Measurements from ENCODE around the gene DUSP16. TPM values are rescaled to one million over a fixed set of nuclear protein-coding genes. Genes with fewer than 3 reads are reported as not detected.
A peak's percentile ranks its signal among the peaks of the same experiment; 100 is the strongest.

DUSP16 gene
- polyA plus RNA-seq, 1 donor from 2014 or later: 42.5 TPM

DNA sequence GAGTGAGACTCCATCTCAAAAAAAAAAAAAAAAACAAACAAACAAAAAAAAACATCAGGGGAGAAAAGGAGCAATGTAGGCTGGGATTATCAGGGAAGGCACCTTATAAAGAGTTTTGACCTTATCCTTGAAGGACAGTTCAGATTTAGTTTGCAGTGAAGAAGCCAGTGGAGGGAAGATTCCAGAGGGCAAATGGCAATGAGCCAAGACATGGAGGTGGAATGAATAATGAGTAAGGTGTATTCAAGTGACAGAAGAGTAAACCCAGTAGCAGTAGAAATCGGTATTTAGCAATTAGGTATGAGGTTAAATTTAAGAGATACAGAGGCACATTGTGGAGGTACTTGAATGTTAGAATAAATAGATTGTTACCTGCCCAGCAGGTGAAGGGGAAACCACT is 2.2 kb upstream of the DUSP16 start:
- Histone ChIP-seq H2AFZ (ENCODE audit: low read depth, low read length) (no peak overlapping the region), H3K79me2 (replicated peaks; ENCODE audit: insufficient read depth, low read length) (peaks cover 4% of the 10 kb centered on the region), H3K27me3 (ENCODE audit: insufficient read depth, low read depth, low read length) (peaks cover 16% of the 10 kb centered on the region), H3K9me3 (ENCODE audit: low read length) (no peaks in the 10 kb centered on the region), H3F3A (ENCODE audit: insufficient read depth, low read length, poor library complexity, severe bottlenecking) (no peaks in the 10 kb centered on the region), H3K9ac (ENCODE audit: low read length) (no peak overlapping the region), H4K20me1 (ENCODE audit: insufficient read depth) (no peaks in the 10 kb centered on the region), H3K36me3 (ENCODE audit: insufficient read depth, low read length) (no peaks in the 10 kb centered on the region), H3K4me2 (ENCODE audit: low read length) (no peak overlapping the region), H3K4me3 (ENCODE audit: low read length) (no peak overlapping the region), H3K9me2 (ENCODE audit: insufficient read depth, low read length) (no peaks in the 10 kb centered on the region), H3K27ac (ENCODE audit: low read length) (no peak overlapping the region)
- TF ChIP-seq TAF1 (IDR thresholded peaks at IDR 0.05; ENCODE audit: low read depth): no peak

DNA sequence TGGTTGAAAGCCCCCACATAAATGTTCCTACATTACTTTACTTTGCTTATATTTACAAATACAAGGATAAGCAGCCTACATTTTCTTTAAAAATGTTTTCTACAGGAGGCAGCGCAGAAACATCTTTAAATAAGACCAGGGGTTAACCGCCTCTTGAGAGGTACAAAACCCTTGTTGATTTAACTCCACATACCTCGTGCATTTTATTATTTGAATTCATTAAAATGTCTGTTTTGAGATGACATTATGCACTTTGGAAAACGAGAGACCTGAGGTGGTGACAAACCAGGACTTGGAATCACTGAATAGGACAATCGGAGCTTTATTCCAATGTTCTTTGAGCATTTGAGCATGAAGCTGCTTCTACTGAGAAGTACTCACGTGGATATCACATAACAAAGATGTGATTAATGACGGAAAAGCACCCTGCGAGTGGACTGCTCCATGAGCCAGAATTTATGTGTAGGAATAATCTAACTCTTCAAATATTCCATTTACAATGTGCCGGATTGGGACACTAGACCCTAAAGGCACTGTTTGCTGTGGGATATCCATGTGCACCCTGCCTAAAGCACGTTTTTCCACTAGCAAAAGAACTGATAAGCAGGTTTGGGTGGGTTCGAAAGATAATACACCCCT is 746 bp upstream of the DUSP16 start:
- Histone ChIP-seq H3K4me2 (ENCODE audit: low read length) (peak overlapping the region; percentile 27), H3K9ac (ENCODE audit: low read length) (peak overlapping the region; percentile 81), H3K9me3 (ENCODE audit: low read length) (no peaks in the 10 kb centered on the region), H4K20me1 (ENCODE audit: insufficient read depth) (no peaks in the 10 kb centered on the region), H3K36me3 (ENCODE audit: insufficient read depth, low read length) (no peaks in the 10 kb centered on the region), H3K79me2 (replicated peaks; ENCODE audit: insufficient read depth, low read length) (peaks cover 17% of the 10 kb centered on the region), H3K27ac (ENCODE audit: low read length) (peak overlapping the region; percentile 64), H3K4me3 (ENCODE audit: low read length) (peak overlapping the region; percentile 78), H3K27me3 (ENCODE audit: insufficient read depth, low read depth, low read length) (peaks cover 31% of the 10 kb centered on the region), H3F3A (ENCODE audit: insufficient read depth, low read length, poor library complexity, severe bottlenecking) (no peaks in the 10 kb centered on the region), H3K9me2 (ENCODE audit: insufficient read depth, low read length) (no peaks in the 10 kb centered on the region), H2AFZ (ENCODE audit: low read depth, low read length) (no peak overlapping the region)
- no peak for TF ChIP-seq EP300 (conservative IDR thresholded peaks at IDR 0.05; ENCODE audit: poor library complexity, severe bottlenecking)
- no peak for TF ChIP-seq TAF1 (IDR thresholded peaks at IDR 0.05; ENCODE audit: low read depth)
- TF ChIP-seq, protein P1, sequence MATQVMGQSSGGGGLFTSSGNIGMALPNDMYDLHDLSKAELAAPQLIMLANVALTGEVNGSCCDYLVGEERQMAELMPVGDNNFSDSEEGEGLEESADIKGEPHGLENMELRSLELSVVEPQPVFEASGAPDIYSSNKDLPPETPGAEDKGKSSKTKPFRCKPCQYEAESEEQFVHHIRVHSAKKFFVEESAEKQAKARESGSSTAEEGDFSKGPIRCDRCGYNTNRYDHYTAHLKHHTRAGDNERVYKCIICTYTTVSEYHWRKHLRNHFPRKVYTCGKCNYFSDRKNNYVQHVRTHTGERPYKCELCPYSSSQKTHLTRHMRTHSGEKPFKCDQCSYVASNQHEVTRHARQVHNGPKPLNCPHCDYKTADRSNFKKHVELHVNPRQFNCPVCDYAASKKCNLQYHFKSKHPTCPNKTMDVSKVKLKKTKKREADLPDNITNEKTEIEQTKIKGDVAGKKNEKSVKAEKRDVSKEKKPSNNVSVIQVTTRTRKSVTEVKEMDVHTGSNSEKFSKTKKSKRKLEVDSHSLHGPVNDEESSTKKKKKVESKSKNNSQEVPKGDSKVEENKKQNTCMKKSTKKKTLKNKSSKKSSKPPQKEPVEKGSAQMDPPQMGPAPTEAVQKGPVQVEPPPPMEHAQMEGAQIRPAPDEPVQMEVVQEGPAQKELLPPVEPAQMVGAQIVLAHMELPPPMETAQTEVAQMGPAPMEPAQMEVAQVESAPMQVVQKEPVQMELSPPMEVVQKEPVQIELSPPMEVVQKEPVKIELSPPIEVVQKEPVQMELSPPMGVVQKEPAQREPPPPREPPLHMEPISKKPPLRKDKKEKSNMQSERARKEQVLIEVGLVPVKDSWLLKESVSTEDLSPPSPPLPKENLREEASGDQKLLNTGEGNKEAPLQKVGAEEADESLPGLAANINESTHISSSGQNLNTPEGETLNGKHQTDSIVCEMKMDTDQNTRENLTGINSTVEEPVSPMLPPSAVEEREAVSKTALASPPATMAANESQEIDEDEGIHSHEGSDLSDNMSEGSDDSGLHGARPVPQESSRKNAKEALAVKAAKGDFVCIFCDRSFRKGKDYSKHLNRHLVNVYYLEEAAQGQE (IDR thresholded peaks at IDR 0.05; ENCODE audit: borderline replicate concordance): no peak
- TF ChIP-seq RAD21 (conservative IDR thresholded peaks at IDR 0.05): no peak

DNA sequence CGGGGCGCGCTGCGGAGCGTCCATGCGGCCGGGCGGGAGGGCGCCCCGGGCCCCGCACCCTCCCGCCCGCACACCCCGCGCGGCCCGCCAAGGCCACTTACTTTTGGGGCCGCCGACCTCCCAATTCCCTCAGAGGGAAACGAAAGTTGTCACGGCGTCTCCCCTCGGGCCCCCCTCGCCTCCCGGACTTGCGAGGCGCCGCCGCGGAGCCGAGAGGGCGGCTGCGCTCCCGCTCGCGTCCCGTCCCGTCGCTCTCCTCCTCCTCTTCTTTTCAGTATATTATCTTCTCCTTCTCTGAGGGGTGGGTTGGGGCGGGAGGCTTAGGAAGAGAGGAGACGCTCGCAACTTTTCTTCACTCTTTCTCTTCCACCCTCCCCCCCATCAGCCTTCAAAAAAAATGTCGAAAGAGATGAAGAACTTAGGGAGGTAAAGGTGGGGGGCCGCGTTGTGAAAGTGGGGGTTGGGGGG is 613 bp downstream of the DUSP16 start:
- Histone ChIP-seq H3K9me3 (ENCODE audit: low read length) (no peaks in the 10 kb centered on the region), H4K20me1 (ENCODE audit: insufficient read depth) (no peaks in the 10 kb centered on the region), H3K4me2 (ENCODE audit: low read length) (no peak overlapping the region), H3K79me2 (replicated peaks; ENCODE audit: insufficient read depth, low read length) (peaks cover 17% of the 10 kb centered on the region), H3K36me3 (ENCODE audit: insufficient read depth, low read length) (no peaks in the 10 kb centered on the region), H2AFZ (ENCODE audit: low read depth, low read length) (peak overlapping the region; percentile 27), H3F3A (ENCODE audit: insufficient read depth, low read length, poor library complexity, severe bottlenecking) (no peaks in the 10 kb centered on the region), H3K27me3 (ENCODE audit: insufficient read depth, low read depth, low read length) (peaks cover 31% of the 10 kb centered on the region), H3K9me2 (ENCODE audit: insufficient read depth, low read length) (no peaks in the 10 kb centered on the region), H3K27ac (ENCODE audit: low read length) (peak overlapping the region; percentile 45), H3K4me3 (ENCODE audit: low read length) (peak overlapping the region; percentile 78), H3K9ac (ENCODE audit: low read length) (peak overlapping the region; percentile 81)
- TF ChIP-seq SMC3 (conservative IDR thresholded peaks at IDR 0.05; ENCODE audit: poor library complexity) (no peak), POLR2AphosphoS5 (IDR thresholded peaks at IDR 0.05) (peak; percentile 41)

All from neural cell (in vitro differentiated cells).